HUDEP-2 (cell line): ENCODE results near the gene USP31.
"Not testable (repeated sequence)": the region's sequence is repeated elsewhere in the genome, so short reads cannot be mapped to it uniquely, and the experiment has no call there.

Experiments
- DNase-seq, 76 experiments: peaks; one replicate each; lab custom pipeline; 2025; ENCODE audit not compliant: unreplicated experiment in 76 of 76; lab: John Stamatoyannopoulos, UW

Gene USP31

DNA sequence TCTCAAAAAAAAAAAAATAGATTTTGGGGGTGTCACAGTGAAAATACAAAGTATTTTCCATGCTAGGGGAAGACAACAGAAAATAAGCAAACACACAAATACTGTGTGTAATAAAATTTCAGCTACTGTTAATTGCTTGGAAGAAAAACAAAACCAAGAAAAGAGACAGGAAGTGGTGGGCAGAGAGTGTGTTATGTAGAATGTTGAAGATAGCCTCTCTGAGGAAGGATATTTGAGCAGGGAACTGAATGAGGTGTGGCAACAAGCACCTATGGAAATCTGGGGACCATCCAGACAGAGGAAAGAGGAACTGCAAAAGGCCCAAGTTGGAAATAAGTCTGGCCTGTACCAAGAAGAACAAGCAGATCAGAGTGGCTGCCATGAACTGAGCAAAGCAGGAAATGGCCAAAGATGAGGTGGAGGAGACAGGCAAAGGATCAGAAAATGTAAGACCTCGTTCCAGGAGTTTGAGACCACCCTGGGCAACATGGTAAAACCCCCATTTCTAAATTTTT lies 7.8 kb upstream of the USP31 start:
- no peak for DNase-seq

DNA sequence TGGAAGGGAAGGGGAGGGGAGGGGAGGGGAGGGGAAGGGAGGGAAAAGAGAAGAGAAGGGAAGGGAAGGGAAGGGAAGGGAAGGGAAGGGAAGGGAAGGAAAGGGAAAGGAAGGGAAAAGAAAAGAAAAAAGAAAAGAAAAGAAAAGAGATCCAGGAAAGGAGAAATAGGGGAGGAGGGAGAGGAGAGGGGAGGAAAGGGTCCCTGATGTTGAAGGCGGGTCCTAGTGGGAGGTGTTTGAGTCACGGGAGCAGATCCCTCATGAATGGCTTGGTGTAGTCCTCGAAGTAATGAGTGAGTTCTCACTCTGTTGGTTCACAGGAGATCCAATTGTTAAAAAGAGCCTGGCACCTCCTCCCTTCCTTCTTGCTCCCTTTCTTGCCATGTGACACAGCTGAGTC lies 6.9 kb upstream of the USP31 start:
- DNase-seq: no peak

DNA sequence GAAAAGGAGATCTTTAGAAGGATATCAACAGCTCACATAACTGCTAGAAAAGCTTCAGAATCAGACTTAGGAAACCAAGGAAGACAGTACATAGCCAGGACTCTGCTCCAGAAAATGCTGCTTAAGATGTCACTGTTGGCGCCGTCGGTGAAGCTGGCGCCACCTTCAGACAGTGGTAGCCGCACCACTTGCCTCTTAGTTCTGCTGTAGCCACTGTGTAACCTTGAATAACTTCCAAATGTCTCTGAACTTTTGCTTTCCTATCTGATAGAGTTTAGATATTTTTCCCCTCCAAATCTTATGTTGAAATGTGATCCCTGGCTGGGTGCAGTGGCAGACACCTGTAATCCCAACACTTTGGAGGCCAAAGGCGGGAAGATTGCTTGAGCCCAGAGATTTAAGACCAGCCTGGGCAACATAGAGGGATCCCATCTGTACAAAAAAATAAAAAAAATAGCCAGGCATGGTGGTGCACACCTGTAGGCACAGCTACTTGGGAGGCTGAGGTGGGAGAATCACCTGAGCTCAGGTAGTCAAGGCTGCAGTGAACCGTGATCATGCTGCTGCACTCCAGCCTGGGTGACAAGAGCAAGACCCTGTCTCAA lies 6.3 kb upstream of the USP31 start:
- DNase-seq: peak in 17 of 76 experiments; percentile 0 to 28 (median 6)

DNA sequence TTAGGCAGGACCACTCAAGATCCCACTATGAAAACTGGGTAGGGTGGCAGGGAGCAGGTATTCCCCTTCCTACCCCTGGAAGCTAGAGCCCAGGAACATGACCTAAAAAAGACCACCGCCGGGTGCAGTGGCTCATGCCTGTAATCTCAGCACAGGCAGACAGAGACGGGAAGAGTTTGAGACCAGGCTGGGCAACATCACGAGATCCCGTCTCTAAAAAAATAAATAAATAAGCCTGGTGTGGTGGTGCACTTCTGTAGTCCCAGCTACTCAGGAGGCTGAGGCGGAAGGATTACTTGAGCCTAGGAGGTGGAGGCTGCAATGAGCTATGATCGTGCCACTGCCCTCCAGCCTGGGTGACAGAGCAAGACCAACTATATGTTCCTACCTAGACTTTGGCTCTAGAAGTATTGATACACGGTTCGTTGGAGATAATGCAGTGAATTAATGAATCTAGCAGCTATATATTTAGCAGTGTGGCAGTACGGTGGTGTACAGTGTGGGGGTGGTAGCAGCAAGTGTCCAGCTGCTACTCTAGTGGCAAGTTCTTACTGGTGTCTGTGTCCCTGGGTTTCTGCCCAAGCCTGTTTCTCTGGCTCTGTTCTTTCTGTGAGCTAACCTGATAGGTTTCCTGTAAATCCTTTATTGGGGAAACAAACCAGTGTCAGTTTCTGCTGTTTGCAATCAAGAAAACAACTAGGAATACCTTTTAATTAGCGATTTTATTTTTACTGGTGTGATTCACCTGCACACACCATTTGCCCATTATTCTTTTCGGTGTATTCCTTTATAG lies 3.3 kb upstream of the USP31 start:
- DNase-seq: no peak

DNA sequence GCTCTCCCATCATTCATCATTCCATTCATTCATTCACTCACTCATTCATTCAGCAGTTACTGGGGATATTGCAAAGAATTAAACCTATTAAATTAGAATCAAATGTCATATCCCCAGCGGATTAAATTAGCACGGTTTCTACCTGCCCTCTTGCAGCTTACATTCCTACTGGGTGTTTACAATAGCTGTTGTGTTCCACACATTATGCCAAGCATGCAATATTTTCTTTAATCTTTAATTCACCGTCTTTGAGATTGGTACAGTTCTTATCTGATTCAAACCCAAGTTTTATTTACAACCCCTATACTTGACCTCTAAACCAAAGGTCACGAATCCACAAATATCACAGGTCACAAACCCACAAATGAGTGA lies 727 bp upstream of the USP31 start:
- DNase-seq: no peak

DNA sequence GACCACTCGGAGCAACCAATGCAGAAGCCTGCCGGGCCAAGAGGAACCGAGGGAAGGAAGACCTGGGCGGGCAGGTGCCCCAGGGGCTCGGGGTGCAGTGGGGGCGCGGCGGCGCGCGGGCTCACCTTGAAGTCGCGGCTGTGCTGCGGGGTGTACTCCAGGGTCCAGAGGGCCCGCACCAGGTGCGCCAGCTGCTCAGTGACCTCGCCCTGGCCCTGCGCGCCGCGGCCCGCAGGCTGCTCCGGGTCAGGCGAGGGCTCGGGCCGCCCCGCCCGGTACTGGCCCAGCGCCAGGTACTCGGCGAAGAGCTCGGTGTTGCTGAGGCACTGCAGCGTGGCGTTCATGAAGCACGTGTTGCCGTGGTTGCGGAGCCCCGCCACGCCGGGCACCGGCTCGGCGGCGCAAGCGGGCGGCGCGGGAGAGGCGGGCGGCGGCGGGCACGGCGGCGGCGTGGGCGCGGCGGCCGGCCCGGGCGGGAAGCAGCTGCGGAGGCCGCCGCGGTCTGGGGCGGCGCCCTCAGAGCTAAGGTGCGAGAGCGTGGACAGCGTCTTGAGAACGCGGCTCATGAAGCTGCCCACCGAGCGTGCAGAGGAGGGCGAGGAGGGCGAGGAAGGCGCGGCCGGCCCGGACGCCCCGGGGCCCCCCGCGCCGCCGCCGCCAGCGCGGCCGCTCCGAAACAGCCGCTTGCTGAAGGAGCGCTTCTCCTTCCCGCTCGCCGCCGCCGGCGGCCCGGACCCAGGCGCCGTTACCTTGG lies 562 bp downstream of the USP31 start:
- DNase-seq: peak in 67 of 76 experiments; percentile 7 to 76 (median 53)

DNA sequence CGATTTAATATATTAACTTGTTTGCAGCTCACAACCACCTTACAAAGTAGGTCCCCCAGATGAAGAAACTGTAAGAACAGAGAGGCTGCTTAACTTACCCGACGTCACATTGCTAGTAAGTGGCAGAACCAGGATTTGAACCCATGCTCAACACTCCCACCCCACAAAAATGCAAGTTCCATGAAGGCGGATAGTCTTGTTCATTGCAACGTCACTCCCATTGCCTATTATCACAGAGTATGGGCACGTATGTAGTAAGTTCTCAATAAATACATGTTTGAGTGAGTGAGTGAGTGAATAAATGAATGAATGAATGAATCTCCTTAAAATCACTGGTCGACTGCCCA lies 1.1 kb downstream of the USP31 start:
- DNase-seq: peak in 2 of 76 experiments; percentile 42 to 43

DNA sequence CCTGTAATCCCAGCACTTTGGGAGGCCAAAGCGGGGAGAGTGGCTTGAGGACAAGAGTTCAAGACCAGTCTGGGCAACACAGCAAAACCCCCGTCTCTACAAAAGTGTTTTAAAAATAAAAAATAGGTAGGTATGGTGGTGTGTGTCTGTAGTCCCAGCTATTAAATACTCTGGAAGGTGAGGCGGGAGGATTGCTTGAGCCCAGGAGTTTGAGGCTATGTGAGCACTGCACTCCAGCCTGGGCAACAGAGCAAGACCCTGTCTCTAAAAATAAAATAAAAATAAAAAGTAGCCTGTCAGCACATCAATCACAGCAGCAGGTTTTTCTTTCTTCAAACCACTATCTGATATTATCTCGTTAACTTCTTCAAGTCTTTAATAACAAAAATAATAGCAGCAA lies 1.6 kb downstream of the USP31 start:
- DNase-seq: no peak

DNA sequence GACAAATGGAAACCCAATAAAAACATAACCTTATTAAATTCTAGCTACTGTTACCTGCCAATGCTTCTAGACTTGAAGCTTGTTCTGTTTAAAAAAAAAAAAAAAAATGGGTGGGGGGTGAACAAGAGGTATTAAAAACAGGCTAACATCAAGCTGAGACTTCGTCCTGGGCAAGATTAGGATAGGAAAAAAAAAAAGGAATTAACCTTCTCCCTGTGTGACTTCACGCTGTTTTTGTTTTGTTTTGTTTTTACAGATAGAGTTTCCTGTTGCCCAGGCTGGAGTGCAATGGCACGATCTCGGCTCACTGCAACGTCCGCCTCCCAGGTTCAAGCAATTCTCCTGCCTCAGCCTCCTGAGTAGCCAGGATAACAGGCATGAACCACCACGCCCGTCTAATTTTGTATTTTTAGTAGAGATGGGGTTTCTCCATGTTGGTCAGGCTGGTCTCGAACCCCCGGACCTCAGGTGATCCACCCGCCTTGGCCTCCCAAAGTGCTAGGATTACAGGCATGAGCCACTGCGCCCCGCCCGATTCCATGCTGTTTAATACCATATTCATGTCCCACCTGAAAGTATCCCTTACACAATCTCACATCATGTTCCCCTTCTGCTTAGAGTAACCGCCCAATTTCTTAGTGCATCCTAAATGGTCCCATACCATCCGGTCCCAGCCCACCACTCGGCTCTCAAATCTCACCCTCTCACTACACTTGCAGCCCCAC lies 2.2 kb downstream of the USP31 start:
- DNase-seq: no peak

DNA sequence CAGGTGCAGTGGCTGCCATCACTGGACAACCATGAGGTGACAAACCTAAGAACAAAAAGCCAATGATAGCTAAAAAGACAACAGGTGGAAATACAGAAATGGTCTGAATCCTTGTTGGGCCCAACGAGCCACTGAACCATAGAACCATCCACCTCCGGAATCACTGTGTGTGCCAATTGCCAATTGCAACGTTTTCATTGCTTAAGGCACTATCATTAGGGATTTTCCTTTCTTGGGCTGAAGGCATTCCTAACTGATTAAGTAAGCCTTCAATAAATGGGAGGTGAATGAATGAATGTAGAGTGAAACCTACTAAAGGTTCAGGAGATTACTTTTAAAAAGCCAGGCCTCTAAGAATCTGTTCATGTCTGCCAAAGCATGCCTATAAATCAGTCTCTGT lies 3.6 kb downstream of the USP31 start:
- no peak for DNase-seq

DNA sequence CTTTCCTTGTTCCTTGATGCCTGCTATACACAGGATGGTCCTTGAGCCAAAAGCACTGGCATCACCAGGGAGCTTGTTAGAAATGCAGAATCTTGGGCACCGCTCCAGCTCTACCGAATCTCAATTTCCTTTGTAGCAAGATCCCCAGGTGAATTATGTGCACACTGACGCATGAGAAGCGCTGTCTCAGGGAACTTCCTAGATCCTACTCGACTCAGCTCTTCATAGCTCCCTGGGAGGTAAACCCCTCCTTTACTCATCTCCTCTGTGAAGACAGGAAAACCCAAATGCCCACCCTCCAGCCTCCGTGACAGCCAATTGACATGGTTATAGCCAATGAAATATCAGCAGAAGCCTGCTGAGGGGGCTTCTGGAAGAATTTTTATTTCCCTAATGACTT lies 4.1 kb downstream of the USP31 start:
- no peak for DNase-seq

DNA sequence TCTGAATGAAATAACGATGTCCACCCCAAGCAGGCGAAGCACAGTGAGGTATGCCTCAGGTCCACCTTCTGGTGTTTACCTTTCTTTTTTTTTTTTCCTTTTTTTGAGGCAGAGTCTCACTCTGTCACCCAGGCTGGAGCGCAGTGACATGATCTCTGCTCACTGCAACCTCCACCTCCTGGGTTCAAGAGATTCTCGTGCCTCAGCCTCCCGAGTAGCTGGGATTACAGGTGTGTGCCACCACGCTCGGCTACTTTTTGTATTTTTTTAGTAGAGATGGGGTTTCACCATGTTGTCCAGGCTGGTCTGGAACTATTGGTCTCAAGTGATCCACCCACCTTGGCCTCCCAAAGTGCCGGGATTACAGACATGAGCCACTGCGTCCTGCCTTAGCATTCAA lies 4.9 kb downstream of the USP31 start:
- DNase-seq: not testable (repeated sequence)

DNA sequence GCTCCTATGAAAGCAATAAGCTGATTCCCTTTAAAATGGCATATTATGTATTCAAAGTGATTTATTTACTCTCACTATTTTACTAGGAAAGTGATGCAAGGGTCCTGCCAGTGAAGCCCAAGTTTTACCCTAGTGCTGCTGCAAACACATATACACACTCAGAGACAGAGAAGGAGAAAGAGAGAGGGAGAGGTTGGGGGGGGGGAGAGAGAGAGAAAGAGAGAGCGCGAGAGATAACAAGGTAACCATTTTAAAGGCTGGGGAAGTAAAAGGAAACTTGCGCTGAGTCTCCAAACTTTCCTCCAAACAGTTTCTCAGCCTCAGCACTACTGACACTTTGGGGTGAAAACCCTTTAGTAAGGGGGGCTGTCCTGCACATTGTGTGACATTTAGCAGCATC lies 5.9 kb downstream of the USP31 start:
- no peak for DNase-seq

DNA sequence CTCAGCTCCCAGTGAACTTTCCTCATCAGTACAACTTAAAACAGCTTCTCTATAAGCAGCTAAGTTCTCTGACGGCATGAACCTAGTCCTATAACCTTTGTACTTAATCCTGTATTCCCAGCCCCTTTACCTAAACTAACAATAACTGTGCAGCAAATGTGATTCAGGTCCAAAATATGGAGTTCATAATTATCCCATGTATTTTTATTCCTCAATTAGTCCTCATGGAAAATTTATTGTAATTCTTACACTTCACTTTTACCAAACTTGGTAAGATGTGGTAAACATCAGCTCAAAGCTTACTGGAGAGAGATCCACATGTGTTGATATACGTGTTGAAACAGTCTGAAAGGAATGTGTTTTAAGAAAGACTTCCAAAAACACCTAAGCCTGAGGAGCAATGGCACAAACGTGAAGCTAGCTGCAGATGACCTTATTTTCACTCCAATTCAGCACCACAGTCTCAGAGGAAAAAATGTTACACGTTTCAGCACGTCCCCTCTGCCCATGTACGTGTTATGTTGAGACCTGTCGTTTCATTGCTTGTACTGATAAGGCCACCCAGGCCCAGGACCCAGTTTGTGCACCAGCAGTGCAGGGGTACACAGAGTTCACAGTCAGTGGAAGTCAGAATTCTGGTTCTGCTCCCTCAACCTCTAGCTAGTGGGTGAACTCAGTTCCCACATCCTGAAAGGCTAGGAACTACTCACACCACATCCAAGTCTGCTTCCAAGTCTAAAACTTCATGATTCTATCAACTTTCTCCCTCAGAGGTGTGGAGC lies 7.1 kb downstream of the USP31 start:
- no peak for DNase-seq

DNA sequence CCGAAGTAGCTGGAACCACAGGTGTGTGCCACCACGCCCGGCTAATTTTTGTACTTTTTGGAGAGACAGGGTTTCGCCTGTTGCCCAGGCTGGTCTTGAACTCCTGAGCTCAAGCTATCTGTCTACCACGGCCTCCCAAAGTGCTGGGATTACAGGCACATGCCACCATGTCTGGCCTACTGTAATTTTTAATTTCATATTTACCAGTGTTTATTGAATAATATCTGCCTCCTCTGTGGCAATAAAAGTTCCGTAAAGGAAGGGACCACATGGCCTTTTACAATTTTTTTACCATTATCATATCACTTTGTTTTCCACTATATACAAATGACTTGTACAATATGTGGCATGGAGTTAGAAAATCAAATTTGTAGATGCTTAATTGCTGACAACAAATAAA lies 7.8 kb downstream of the USP31 start:
- no peak for DNase-seq

DNA sequence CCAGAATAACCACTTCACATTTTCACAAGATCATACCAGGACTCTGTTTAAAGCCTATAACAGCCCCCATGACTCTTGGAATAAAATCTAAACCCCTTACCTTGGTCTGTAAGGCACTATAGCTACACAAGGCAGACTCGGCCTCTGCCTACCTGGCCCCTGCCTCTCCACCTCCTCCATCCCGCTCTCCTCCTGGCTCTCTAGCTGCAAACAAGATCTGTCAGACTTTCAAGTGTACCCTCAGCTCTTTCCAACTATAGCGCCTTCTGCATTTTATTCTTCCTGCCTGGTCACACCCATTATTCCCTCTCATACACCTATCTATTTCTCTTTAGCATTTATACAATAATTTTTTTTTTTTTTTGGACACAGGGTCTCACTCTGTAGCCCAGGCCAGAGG lies 8.2 kb downstream of the USP31 start:
- DNase-seq: no peak

DNA sequence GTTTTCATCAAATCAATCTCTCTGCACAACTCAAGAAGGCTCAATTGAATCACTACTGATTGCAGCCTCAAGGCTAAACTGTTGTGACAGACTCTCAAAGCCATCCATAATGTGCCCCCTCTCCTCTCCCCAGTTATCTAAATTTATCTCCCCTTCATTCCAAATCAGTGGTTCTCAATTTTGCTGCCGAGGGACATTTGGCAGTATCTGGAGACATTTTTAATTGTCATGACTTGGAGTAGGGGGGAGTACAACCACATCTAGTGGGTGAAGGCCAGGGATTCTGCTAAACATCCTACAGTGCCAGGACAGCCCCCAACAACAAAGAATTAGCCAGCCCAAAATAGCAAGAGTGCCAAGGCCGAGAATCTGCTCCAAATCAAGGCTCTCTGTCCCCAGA lies 9.1 kb downstream of the USP31 start:
- DNase-seq: no peak

DNA sequence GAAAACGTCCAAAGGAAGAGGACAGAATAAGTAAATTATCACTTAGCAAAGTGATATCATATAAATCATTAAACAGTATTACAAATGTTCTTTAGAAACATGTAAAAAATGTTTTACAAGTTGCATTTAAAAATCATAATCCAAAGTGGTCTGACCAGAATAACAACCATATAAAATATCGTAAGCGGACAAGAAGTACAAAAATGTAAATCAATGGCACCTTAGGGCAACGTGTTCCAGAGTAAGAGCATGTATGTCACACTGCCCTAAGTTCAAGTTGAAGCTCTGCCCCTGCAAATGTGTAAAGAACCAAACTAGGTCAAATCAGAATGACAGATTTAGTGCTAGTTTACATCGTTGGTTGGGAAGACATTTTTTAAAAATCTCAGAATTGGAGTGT lies 11.4 kb downstream of the USP31 start:
- no peak for DNase-seq

DNA sequence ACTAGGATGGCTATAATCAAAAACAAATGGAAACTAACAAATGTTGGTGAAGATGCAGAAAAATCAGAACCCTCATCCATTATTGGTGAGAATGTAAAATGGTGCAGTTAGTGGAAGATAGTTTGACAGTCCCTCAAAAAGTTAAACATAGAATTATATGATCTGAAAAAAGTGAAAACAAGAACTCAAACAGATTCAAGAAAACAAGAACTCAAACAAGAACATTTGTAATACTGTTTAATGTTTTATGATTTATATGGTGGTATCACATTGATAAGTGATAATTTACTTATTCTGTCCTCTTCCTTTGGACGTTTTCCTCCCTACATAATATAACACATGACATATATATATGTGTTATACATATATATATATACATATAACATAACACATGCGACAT lies 12.0 kb downstream of the USP31 start:
- no peak for DNase-seq

DNA sequence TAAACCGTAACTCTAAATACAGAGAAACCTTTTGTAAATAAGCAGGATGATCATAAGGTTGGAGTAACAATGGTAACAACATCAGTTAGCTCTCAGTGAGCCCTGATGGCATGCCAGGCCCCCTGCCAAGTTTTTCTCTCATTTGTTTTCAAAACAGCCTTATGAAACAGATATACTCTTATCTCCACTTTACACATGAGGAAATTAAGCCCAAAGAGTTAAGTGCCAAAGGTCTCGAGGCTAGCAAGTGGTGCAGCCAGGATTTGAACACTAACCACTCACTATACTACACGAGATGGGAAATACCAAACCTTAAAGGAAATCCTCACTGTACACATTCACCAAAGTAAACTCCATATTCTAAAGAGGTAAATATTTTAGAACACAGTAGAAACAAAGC lies 15.0 kb downstream of the USP31 start:
- DNase-seq: peak in 73 of 76 experiments; percentile 21 to 93 (median 82)
